Measurements from ENCODE around the gene SPCS3.
"Not testable (repeated sequence)": the region's sequence is repeated elsewhere in the genome, so short reads cannot be mapped to it uniquely, and the experiment has no call there.

SPCS3 gene

DNA sequence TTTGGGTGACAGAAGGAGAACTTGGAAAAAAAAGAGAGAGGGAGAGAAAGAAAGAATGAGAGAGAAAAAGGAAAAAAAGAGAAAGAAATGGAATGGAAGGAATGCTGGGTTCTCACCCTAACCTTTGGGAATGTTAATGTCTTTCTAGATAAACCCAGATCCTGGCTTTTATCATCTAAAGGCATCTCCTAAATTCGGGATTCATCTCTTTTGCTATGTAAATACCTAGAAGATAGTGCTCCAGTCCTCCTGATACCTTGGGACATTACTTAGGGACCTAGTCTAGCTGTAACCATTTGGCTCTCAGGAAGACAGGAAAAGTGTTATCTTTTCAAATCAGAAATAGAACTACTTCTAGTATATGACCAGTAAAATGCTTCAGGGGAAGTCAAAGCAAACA lies 15.8 kb upstream of the SPCS3 start:
- no peak for DNase-seq (ENCODE audit: low read depth in 2 of 2)

DNA sequence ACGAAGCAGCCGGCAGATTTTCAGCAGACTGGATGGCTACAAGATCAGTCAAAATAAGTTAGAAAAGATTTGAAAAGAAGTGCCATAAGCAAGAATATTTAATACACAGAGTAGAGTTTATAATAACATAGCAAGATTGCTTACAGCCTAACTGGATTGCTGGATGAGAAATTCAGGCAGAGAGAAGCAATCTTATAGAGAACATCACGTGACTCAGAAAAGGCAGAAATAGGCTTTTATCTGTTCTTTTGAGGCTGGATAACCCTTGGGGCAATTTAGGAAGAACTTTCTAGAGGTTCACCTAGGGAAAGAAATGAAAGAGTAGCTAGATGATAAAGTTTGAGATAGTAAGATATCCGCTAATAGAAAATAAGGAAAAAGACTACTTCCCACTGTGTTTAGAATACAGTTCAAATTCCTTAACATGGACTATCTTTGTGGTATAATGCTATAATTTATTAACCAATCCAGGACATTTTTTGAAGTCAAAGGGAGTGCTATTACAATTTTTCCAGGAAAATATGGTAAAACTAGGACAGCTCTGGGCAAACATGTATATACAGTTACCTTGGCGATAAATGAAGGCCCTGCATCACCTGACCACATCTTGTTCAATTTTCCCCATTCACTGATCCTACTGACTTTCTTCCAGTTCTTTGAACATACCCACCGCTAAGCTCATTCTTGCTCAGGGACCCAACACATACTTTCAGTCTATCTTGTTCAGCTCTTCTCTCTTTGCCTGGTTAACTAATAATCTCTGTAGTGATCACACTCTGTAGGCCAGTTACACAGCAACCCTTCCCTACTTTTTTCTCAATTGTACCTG lies 12.7 kb upstream of the SPCS3 start:
- no peak for DNase-seq (ENCODE audit: low read depth in 2 of 2)

DNA sequence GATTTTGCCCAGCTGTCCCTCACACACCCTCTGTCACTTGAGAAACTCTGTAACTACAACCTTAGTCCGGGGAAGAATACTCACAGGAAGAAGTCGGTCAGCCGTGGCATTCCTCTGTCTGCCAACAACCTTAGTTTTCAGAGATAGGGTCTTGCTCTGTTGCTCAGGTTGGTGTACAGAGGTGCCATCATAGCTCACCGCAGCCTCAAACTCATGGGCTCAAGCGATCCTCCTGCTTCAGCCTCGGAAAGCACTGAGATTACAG lies 12.2 kb upstream of the SPCS3 start:
- no peak for DNase-seq (ENCODE audit: low read depth in 2 of 2)

DNA sequence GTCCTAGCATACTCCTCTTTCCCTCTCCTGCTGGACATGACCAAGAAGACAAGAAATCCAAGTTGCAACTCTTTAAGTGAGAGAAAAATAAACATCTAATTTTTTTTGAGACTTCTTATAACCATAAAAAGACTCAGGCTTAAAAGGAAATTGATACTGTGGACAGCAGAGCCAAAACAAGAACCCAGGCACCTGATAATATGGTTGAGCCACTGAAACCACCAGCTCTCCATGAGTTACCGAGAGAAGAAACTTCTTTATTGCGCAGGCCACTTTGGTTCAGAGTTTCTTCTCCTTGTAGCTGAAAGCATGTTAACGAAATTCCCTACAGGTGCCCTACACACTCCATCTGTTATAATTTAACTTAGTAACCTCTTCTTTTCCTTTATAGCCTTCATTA lies 11.3 kb upstream of the SPCS3 start:
- DNase-seq (ENCODE audit: low read depth in 2 of 2): no peak

DNA sequence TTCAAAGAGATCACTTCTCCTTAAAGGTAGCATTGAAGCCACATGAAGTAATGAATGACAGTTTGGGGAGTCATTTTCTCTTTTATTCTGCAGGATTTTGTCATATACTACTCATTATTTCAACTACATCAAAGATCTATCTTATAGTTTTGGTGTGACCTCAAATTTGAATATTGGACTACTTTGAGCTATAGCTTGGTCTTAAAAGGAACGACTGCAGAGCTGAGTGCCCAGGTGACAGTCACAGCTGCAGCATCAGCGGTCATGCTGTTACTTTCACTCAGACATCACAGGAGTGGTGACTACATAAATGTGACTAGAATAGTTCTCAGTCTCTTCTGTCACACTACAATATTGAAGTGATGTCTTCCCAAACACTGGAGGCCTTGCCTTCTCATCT lies 10.7 kb upstream of the SPCS3 start:
- DNase-seq (ENCODE audit: low read depth in 2 of 2): no peak

DNA sequence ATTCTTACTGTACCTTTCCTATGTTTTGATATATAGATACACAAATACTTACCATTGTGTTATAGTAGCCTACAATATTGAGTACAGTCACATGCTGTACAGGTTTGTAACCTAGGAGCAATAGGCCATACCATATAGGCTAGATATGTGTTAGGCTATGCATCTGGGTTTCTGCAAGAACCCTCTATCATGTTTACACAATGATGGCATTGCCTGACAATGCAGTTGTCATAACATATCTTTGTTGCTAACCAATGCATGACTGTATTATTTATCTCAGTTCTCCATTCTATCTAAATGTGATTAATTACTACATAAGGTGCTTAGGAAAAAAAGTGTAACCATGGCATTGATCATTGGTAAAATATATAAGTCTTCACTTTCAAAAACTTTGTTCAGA lies 10.0 kb upstream of the SPCS3 start:
- DNase-seq (ENCODE audit: low read depth in 2 of 2): no peak

DNA sequence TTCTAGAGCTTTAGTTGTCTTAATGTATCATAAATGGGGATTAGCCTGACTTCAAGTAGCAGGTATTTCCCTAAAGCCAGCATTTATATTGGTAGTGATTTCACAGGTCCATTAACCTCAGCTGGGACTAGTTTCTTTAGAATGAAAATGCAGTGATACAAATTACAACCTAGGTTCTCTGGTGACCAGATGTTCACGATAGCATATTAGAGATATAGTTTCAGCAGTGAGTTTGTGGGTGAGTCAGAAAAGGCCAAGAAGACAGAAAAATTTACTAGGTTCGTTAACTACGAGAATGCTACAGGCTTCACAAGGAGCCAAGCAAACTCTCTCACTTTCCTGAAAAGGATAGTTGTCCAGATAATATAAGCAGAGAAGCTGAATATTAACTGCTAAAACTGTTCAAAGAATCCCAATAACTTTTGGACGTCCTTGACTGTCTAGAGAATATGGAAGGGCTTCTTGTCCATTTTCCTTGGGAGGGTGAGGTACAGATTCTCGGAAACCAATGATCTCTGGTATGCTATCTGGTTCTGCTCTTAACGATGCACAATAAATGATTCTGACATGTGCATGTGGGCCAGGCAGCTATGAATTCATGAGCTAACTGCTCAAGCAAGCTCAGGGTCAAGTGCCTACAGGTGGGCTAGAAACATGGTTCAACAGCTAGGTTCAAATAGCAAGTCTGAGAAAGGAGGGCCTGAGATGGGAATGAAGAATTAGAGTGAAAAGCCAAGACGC lies 6.0 kb upstream of the SPCS3 start:
- DNase-seq (ENCODE audit: low read depth in 2 of 2): no peak

DNA sequence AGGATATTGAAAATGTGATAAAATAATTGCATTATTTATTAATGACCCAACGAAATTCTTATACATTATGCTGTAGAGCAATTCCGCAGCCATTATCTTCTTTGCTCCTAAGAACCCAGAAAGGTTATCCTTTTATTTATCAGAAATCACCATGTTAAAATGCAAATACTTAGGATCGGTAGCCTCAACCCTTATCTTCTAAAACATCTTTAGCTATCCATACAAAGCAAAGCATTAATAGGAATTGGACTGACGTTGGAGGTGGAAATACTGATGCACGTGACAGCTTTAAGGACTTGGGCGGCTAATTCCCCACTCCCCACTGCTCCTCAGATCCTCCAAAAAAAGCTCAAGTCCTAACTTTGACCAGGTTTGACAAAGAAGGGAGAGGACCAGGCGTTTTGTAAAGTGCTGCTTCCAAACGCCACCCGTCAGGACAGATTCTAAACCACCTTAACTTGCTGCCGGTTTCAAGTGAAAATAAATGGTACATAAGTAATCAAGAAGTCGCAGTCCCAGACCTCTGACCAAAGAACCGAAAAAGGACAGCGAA lies 539 bp upstream of the SPCS3 start:
- DNase-seq (ENCODE audit: low read depth in 2 of 2): no peak

DNA sequence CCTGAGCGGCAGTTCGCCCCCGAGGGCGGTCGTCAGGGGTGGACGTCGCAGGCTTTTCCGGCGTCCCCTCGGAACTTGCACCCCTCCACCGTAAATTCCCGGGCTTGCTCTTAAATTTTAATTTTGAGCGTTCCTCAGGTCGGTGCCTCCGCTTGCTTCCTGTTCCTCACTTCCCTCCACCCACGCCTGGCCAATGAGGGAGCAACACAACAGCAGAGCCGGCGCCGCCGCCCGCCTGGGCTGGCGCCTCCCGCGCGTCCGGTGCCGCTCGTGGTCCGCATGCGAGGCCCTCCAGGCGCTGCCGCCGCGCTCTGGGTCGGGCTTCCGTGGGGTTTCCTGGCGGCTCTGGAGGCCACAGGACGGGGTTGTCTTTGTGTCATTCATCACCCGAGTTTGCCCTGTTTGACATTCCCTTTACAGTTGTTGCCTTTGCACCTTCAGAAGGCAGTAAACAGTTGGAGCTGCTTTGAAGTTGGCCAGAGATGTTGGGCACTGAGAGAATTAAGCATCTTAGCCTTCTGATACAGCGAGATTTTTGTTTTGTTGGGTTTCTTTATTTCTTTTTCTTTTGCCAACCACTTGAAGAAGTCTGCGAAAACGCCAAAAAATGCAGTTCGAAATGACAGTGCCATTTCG lies 692 bp downstream of the SPCS3 start:
- peak; percentile 70 to 73 for DNase-seq (ENCODE audit: low read depth in 2 of 2)

DNA sequence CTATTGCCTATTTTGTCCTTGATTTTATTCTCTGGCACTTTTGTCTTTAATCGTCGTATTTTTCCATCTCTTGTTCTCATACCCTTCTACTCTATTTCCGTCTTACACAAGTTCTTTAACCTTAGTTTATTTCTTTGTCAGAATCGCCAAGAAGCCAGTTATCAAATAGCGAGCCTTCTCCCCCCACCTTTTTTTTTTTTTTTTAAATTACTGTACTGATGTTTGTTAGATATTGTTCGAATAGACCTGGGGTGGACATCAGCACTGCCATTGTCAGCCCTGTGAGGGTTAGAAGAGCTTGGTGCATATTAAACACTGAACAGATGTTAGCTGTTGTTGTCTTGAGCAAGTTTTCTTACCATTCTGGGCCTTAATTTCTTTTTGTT lies 1.2 kb downstream of the SPCS3 start:
- no peak for DNase-seq (ENCODE audit: low read depth in 2 of 2)

DNA sequence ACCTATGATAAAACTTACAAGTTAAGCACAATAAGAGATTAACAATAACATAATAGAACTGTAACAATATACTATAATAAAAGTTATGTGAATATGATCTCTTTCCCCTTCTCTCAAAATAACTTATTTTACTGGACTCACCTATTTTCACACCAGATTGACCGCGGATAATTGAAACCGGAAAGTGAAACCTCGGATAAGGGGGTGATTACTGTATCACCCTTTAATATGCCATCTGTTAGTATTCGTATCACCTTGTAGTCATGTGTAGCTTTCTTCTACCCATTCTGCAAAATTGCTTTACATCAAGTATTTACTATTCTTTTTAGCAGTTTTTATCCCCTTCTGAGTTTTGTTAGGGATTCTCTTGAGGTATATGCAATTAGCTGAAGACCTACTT lies 1.8 kb downstream of the SPCS3 start:
- no peak for DNase-seq (ENCODE audit: low read depth in 2 of 2)

DNA sequence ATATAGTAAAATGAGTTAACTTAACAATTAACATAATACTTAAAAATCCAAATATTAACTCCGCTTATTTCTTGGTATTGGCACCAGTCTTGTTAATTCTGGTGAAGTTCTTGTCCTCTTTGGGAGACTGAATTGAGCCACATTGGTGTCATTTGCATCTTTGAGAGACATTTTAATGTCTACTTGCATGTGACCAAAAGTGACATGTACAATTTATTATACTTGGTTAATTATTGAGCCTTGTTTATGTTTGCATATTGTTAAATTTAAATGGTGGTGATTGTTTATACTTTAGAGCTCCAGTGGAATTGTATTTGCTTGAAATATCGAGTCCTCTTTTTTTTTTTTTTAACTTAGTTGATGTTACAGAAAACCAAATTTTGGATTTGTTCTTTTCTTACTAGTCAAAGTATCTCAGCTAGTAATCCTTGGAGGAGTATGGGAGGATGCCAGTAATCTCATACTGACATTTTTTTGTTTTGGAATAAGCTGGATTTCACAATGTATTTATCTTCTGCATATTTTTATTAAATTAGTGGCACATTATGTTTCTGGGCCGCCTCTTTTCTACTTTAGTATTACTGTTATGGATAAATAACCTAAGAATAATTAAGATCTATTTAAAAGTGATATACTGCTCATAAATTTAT lies 3.9 kb downstream of the SPCS3 start:
- no peak for DNase-seq (ENCODE audit: low read depth in 2 of 2)

DNA sequence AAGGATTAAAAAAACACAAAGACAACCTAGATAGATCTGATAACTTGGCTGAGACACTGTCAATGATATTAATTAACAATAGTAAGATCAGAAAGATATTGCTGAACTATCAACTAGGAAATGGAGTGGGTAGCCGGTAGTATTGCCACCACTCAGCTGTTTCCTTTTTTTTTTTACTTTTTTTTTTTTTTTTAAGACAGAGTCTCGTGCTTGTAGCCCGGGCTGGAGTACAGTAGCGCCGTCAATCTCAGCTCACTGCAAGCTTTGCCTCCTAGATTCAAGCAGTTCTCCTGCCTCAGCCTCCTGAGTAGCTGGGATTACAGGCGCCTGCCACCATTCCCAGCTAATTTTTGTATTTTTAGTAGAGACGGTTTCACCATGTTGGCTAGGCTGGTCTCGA lies 5.1 kb downstream of the SPCS3 start:
- DNase-seq (ENCODE audit: low read depth in 2 of 2): not testable (repeated sequence)

DNA sequence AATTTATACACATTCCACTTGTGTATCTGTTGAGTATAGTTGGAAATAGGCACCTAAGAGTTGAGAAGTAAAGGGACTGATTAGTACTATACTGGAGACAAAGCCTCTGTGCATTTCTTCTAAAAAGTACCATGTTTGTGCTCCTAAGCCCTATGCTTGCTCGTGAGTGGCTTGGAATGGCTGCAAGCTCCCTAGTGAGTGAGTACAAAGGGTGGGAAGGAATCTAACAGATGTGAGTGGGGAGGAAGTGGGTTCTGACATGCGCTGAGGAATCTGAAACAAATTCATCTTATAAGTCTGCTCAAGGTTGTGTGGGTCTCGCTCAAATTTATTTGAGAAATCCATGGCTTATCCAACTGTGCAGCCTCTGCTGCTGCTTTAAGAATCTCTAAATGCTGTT lies 13.3 kb downstream of the SPCS3 start:
- no peak for DNase-seq (ENCODE audit: low read depth in 2 of 2)

DNA sequence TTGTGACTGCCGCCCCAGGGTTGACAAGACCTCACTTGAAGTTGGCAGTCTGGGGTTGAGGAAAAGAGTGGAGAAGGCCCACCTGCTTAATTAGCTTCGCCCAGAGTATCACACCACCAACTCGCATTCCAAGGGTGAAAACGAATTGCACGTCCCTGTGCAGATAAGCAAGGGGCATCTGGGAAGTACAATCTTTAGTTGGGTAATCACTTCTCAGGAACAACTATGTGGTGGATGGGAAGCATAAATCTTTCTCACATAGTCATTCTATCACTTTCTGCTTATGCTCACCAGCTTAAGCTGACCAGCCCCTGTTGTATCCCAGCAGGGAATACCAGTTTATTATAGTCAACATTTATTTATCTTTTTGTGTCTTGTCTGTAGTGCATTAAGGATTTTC lies 14.3 kb downstream of the SPCS3 start:
- DNase-seq (ENCODE audit: low read depth in 2 of 2): no peak

DNA sequence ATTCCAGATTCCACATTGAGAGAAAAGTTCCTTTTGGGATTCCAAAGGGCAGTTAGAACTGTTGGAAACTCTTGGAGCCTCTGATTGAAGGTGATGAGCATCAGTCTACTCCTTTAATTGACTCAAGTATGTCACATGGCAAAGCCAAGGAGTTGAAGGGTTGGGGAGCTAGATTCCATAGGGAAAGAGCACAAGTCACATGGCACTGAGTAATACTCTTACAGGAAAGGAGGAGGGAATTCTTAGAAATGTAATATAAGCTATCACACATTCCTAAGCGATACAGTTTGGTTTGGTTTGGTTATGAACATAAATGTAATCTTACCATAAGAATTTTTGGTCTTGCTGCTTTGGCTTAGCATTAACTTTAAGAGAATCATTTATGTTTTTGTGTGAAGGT lies 15.7 kb downstream of the SPCS3 start:
- DNase-seq (ENCODE audit: low read depth in 2 of 2): no peak

DNA sequence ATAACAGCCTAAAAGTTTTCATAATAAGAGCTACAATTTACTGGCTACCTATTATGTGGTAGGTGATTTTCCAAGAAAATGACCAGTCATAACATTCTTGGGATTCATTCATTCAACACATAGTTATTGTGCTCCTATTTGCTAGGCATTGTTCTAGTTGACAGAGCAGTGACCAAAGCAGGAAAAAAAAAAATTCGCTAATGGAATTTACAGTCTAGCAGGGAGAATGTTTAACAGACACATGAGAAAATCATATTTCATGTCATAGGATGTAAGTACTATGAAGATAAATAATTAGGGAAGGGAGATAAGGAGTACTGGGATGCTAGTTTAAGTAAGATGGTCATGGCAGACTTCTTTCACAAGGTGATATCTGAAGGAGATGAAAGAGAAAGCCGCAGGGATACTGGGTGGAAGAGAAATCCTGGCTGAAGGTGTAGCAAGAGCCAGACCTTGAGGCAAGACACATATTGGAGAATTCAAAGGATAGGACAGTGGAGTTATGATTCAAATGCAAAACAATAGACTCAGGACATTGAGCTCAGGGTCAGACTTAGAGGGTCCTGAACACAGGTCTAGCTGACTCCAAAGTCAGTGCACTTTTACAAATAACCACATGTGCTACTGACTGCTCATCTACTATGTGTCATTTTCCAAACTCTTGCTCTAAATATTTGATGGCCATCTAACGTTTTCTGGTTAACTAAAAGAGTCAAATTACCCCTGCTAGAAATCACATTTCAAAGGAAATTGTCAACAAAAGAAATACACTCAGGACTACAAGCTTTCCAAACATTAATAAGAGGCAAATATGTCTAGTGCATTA lies 20.4 kb downstream of the SPCS3 start:
- DNase-seq (ENCODE audit: low read depth in 2 of 2): no peak

DNA sequence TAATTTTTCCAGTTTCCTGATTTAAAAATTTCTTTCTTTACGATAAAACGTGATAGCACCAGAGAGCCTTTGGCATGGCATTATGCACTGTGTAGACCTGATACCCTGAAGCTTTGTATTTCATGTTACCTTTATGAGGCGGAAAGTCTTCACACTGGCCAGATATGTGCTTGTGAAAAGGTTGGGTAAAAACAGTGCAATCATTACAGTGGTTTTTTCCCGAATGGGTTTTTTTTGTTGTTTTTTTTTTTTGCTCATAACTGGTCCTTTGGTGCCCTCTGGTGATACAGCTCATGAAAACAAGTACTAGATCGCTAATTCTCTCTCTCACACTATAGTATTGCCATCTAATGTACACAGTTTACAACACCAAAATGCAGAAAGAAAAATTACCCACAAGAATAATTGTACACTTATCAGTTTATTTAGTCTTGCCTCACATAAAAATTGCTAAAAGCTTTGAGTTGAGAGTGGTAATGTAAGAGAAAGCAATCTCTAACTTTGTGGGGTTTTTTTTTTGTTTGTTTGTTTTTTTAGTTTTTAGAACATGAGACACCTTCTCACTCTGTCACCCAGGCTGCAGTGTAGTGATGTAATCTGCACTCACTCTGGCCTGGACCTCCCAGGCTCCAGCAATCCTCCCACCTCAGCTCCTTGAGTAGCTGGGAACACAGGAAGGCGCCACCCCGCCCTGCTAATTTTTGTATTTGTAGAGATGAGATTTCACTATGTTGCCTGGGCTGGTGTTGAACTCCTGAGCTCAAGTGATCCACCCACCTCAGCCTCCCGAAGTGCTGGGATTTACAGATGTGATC lies 21.3 kb downstream of the SPCS3 start:
- DNase-seq (ENCODE audit: low read depth in 2 of 2): no peak

DNA sequence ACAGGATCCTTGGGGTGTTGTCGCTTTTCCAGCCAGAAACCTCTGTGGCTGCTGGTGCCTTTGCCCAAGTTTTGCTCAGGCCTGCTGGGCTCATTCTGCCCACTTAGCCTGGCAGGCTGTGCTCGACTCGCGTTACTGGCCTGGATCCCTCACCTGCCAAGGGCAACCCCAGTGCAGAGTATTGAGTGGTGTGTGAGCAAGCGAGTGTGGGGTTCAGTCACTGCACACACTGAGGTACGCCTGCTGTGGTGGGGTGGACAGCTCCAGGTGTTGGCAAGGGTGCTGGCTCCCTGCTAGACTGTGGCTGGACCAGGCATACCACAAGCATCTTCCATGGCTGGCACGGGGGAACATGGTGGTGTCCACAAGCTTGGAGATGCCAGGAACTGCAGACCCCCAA lies 22.6 kb downstream of the SPCS3 start:
- no peak for DNase-seq (ENCODE audit: low read depth in 2 of 2)

DNA sequence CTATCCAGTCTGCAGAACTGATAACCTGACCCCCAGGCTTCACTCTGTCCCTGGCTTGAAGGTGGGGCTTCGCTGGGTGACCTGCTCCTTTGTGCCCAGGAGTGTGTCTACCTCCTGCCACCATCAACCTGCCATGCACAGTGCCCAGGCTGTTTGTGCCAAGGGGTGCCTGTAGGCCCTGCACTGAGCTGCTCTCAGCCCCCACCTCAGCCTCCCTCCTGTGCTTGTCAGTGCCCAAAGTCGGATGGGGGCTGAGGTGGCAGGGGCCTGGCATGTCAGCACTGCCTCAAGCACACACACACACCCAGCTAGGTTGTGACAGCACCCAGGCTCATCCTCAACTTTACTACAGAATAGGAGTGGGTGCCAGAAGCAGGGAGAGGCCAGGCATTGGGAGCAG lies 23.5 kb downstream of the SPCS3 start:
- DNase-seq (ENCODE audit: low read depth in 2 of 2): no peak

DNA sequence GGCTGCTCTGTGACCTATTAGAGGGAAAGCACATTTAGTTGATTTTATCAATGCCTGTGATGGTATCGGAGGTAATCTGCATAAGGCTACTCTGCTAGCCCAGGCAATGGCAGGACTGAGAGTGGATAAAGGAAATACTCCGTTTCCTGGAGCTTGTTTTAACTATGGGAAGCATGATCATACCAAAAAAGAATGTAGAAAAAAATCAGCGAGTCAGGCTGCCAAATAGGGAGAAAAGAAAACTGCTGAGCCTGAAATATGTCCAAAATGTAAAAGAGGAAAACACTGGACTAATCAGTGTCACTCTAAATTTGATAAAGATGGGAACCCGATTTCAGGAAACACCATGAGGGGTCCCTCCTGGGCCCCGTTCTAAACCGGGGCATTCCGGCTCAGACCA lies 25.6 kb downstream of the SPCS3 start:
- not testable (repeated sequence) for DNase-seq (ENCODE audit: low read depth in 2 of 2)

Data from stimulated activated CD8-positive, alpha-beta memory T cell treated with anti-CD3 and anti-CD28 coated beads, Interleukin-2, amount 100 ng/mL, for 1 hour (primary cell).